SK-N-SH treated with all-trans-retinoic acid at 6 μM for 48 hours (cell line): ENCODE data around the gene TIMP2.

Experiments used
- ATAC-seq: fragments of 200-7000 bp; cut with Tn5 transposase; 3 replicates; pipeline ENCODE4 v1.9.1; 2020; ENCODE audit warnings: mild to moderate bottlenecking, moderate library complexity
- ARNTL ChIP-seq: fragments of 450-650 bp; formaldehyde crosslinking; IDR thresholded peaks from 2 replicates; pipeline ENCODE4 v1.5.0; 2020; ENCODE audit warnings: low read depth, mild to moderate bottlenecking, moderate library complexity, borderline replicate concordance
- BACH2 ChIP-seq: fragments of 250-450 bp; sonication (Bioruptor Pico); IDR thresholded peaks from 2 replicates; pipeline ENCODE4 v1.9.0; 2021; ENCODE audit warnings: mild to moderate bottlenecking, borderline replicate concordance
- CSDC2 ChIP-seq: fragments of 250-450 bp; sonication (Bioruptor Pico); IDR thresholded peaks from 2 replicates; pipeline ENCODE4 v1.5.0; 2020; ENCODE audit warnings: mild to moderate bottlenecking, moderate library complexity
- ESRRG ChIP-seq: fragments of 250-450 bp; sonication (Bioruptor Pico); IDR thresholded peaks from 2 replicates; pipeline ENCODE4 v1.6.1; 2021; ENCODE audit warnings: mild to moderate bottlenecking
- GLIS3 ChIP-seq: fragments of 250-450 bp; sonication (Bioruptor Pico); IDR thresholded peaks from 2 replicates; pipeline ENCODE4 v1.5.0; 2020; ENCODE audit warnings: mild to moderate bottlenecking, moderate library complexity
- ISL1 ChIP-seq: fragments of 250-450 bp; sonication (Bioruptor Pico); IDR thresholded peaks from 2 replicates; pipeline ENCODE4 v2.1.2; 2022; ENCODE audit warnings: mild to moderate bottlenecking, moderate library complexity
- OSR1 ChIP-seq: fragments of 250-450 bp; sonication (Bioruptor Pico); IDR thresholded peaks from 2 replicates; pipeline ENCODE4 v1.8.0; 2022; ENCODE audit warnings: moderate library complexity, mild to moderate bottlenecking, inconsistent platforms
- PPARA ChIP-seq: fragments of 250-450 bp; sonication (Bioruptor Pico); IDR thresholded peaks from 2 replicates; pipeline ENCODE4 v1.5.0; 2020; ENCODE audit warnings: mild to moderate bottlenecking, borderline replicate concordance
- SNAI2 ChIP-seq: fragments of 250-450 bp; sonication (Bioruptor Pico); IDR thresholded peaks from 2 replicates; pipeline ENCODE4 v1.5.0; 2020; ENCODE audit warnings: mild to moderate bottlenecking, moderate library complexity
- TCF4 ChIP-seq: fragments of 250-450 bp; sonication (Bioruptor Pico); IDR thresholded peaks from 2 replicates; pipeline ENCODE4 v1.8.0; 2021; ENCODE audit warnings: mild to moderate bottlenecking, moderate library complexity, borderline replicate concordance
- TOX ChIP-seq: fragments of 250-450 bp; sonication (Bioruptor Pico); IDR thresholded peaks from 2 replicates; pipeline ENCODE4 v1.8.0; 2021; ENCODE audit warnings: mild to moderate bottlenecking, moderate library complexity, borderline replicate concordance
- ZFP3 ChIP-seq: fragments of 250-450 bp; sonication (Bioruptor Pico); IDR thresholded peaks from 2 replicates; pipeline ENCODE4 v1.5.0; 2020; ENCODE audit warnings: mild to moderate bottlenecking, moderate library complexity
- ZNF70 ChIP-seq: fragments of 450-650 bp; formaldehyde crosslinking; IDR thresholded peaks from 2 replicates; pipeline ENCODE4 v1.5.0; 2020; ENCODE audit warnings: mild to moderate bottlenecking, moderate library complexity
- ZNF8 ChIP-seq: fragments of 450-650 bp; formaldehyde crosslinking; IDR thresholded peaks from 2 replicates; pipeline ENCODE4 v1.5.0; 2020; ENCODE audit warnings: mild to moderate bottlenecking, moderate library complexity
- TF ChIP-seq, protein P1 (sequence below): fragments of 250-450 bp; sonication (Bioruptor Pico); IDR thresholded peaks from 2 replicates; pipeline ENCODE4 v1.8.0; 2021; ENCODE audit warnings: low read depth, mild to moderate bottlenecking, moderate library complexity, borderline replicate concordance
- TF ChIP-seq, protein P2 (sequence below): fragments of 250-450 bp; sonication (Bioruptor Pico); IDR thresholded peaks from 2 replicates; pipeline ENCODE4 v1.5.1; 2020; ENCODE audit warnings: low read depth, mild to moderate bottlenecking, moderate library complexity
- TF ChIP-seq, protein P3 (sequence below): fragments of 250-450 bp; sonication (Bioruptor Pico); IDR thresholded peaks from 2 replicates; pipeline ENCODE4 v1.8.0; 2020; ENCODE audit warnings: mild to moderate bottlenecking, moderate library complexity, borderline replicate concordance
- TF ChIP-seq, protein P4 (sequence below): fragments of 250-450 bp; sonication (Bioruptor Pico); IDR thresholded peaks from 2 replicates; pipeline ENCODE4 v1.5.0; 2020; ENCODE audit warnings: mild to moderate bottlenecking, moderate library complexity

TIMP2 gene

DNA sequence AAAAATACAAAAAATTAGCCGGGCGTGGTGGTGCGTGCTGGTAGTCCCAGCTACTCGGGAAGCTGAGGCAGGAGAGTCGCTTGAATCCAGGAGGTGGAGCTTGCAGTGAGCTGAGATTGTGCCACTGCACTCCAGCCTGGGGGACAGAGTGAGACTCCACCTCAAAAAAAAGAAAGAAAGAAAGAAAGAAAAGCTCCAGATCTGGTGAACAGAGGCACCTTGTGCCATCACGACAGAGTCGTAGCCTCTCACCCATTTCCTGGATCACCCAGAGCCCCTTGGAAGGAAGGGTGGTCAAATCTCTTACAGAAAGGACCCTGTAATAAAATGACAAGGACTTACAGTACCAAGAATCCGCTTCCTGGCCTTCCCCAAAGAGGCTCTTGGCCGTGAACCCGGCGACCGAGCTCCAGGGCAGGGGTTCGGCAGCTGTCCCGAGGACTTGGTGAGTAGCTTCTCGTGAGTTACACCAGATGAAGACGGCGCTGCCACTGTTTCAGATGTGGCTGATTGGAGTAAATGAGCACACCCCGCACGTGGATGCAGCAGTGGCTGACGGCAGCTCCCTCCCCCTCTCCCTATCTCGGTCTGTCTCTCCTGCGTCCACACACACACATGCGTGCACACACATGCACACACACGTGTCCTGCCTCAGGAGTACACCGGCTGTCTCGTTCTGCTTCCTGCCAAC is 41.1 kb upstream of the TIMP2 start:
- no peak for ATAC-seq
- no peak for TF ChIP-seq ZNF8
- TF ChIP-seq CSDC2 (CRISPR knock-in tag): no peak
- TF ChIP-seq ESRRG (CRISPR knock-in tag): no peak
- TF ChIP-seq BACH2 (CRISPR knock-in tag): no peak
- no peak for TF ChIP-seq ISL1 (CRISPR knock-in tag)
- TF ChIP-seq TOX (CRISPR knock-in tag): no peak
- no peak for TF ChIP-seq ZFP3 (CRISPR knock-in tag)
- TF ChIP-seq, protein P1, sequence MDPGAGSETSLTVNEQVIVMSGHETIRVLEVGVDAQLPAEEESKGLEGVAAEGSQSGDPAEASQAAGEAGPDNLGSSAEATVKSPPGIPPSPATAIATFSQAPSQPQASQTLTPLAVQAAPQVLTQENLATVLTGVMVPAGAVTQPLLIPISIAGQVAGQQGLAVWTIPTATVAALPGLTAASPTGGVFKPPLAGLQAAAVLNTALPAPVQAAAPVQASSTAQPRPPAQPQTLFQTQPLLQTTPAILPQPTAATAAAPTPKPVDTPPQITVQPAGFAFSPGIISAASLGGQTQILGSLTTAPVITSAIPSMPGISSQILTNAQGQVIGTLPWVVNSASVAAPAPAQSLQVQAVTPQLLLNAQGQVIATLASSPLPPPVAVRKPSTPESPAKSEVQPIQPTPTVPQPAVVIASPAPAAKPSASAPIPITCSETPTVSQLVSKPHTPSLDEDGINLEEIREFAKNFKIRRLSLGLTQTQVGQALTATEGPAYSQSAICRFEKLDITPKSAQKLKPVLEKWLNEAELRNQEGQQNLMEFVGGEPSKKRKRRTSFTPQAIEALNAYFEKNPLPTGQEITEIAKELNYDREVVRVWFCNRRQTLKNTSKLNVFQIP (CRISPR knock-in tag): no peak
- TF ChIP-seq TCF4: no peak
- TF ChIP-seq, protein P2, sequence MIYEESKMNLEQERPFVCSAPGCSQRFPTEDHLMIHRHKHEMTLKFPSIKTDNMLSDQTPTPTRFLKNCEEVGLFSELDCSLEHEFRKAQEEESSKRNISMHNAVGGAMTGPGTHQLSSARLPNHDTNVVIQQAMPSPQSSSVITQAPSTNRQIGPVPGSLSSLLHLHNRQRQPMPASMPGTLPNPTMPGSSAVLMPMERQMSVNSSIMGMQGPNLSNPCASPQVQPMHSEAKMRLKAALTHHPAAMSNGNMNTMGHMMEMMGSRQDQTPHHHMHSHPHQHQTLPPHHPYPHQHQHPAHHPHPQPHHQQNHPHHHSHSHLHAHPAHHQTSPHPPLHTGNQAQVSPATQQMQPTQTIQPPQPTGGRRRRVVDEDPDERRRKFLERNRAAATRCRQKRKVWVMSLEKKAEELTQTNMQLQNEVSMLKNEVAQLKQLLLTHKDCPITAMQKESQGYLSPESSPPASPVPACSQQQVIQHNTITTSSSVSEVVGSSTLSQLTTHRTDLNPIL (CRISPR knock-in tag): no peak
- no peak for TF ChIP-seq ZNF70 (CRISPR knock-in tag)
- TF ChIP-seq, protein P3, sequence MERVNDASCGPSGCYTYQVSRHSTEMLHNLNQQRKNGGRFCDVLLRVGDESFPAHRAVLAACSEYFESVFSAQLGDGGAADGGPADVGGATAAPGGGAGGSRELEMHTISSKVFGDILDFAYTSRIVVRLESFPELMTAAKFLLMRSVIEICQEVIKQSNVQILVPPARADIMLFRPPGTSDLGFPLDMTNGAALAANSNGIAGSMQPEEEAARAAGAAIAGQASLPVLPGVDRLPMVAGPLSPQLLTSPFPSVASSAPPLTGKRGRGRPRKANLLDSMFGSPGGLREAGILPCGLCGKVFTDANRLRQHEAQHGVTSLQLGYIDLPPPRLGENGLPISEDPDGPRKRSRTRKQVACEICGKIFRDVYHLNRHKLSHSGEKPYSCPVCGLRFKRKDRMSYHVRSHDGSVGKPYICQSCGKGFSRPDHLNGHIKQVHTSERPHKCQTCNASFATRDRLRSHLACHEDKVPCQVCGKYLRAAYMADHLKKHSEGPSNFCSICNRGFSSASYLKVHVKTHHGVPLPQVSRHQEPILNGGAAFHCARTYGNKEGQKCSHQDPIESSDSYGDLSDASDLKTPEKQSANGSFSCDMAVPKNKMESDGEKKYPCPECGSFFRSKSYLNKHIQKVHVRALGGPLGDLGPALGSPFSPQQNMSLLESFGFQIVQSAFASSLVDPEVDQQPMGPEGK (CRISPR knock-in tag): no peak
- no peak for TF ChIP-seq SNAI2 (CRISPR knock-in tag)
- TF ChIP-seq GLIS3 (CRISPR knock-in tag): no peak
- TF ChIP-seq OSR1 (CRISPR knock-in tag): no peak
- TF ChIP-seq, protein P4, sequence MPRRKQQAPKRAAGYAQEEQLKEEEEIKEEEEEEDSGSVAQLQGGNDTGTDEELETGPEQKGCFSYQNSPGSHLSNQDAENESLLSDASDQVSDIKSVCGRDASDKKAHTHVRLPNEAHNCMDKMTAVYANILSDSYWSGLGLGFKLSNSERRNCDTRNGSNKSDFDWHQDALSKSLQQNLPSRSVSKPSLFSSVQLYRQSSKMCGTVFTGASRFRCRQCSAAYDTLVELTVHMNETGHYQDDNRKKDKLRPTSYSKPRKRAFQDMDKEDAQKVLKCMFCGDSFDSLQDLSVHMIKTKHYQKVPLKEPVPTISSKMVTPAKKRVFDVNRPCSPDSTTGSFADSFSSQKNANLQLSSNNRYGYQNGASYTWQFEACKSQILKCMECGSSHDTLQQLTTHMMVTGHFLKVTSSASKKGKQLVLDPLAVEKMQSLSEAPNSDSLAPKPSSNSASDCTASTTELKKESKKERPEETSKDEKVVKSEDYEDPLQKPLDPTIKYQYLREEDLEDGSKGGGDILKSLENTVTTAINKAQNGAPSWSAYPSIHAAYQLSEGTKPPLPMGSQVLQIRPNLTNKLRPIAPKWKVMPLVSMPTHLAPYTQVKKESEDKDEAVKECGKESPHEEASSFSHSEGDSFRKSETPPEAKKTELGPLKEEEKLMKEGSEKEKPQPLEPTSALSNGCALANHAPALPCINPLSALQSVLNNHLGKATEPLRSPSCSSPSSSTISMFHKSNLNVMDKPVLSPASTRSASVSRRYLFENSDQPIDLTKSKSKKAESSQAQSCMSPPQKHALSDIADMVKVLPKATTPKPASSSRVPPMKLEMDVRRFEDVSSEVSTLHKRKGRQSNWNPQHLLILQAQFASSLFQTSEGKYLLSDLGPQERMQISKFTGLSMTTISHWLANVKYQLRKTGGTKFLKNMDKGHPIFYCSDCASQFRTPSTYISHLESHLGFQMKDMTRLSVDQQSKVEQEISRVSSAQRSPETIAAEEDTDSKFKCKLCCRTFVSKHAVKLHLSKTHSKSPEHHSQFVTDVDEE (CRISPR knock-in tag): no peak
- TF ChIP-seq PPARA (CRISPR knock-in tag): no peak
- TF ChIP-seq ARNTL (CRISPR knock-in tag): no peak
- TF ChIP-seq, all 23 proteins: peak for 0

DNA sequence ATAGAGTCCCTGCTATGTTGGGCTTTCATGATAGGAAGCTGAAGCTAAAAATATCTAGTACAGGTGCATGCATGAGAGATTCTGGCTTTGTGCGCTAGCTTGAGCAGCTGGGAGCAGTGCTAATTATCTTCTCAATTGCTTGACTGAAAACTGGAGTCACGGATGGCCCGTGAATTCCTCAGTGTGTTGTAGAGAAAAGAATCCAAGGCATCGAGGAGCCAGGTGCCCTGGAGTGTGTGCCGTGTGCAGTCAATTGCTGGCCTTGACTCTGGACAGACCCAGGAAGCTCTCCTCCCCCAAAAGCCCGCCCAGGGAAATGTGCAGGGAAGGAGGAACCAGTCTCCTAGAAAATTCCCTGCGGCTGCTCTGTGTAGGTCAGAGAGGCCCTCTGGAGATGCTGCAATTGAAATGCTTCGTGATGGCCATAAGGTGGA is 40.3 kb upstream of the TIMP2 start:
- no peak for ATAC-seq
- TF ChIP-seq, protein P4 (CRISPR knock-in tag): no peak
- TF ChIP-seq, protein P1 (CRISPR knock-in tag): no peak
- no peak for TF ChIP-seq ZNF8
- TF ChIP-seq ARNTL (CRISPR knock-in tag): no peak
- no peak for TF ChIP-seq ISL1 (CRISPR knock-in tag)
